Stimulated activated CD4-positive, alpha-beta T cell treated with anti-CD3 and anti-CD28 coated beads, TNF-alpha, amount 100 ng/mL, for 24 hours (primary cell): Measurements from ENCODE around the gene MNDA.
A peak's percentile ranks its signal among the peaks of the same experiment; 100 is the strongest.

Source experiments
- DNase-seq, 3 experiments: peaks; one replicate each; pipeline ENCODE4 v3.0.0-alpha.2; 2020; ENCODE audit warnings: low read depth in 3 of 3

MNDA gene

GRCh38 chr1:158830904-158831507 is at the start of gene MNDA:
Gene MNDA, plus strand, starts transcription at chr1:158831351. Its CDS starts 10,803 bp downstream, at chr1:158842154.
- DNase-seq: no peak

- peak in 1 of 3 experiments; percentile 21 for DNase-seq
Observed at GRCh38 chr1:158793604-158794003, 37.5 kb upstream of the MNDA start.

GRCh38 chr1:158794247-158794646 is 36.9 kb upstream of the MNDA start:
- DNase-seq: no peak

- DNase-seq: no peak
Observed at GRCh38 chr1:158798531-158798930, 32.6 kb upstream of the MNDA start.

- DNase-seq: no peak
Observed at GRCh38 chr1:158799689-158800088, 31.5 kb upstream of the MNDA start.

GRCh38 chr1:158800526-158800925 is 30.6 kb upstream of the MNDA start:
- no peak for DNase-seq

GRCh38 chr1:158801396-158801795 is 29.8 kb upstream of the MNDA start:
- no peak for DNase-seq

GRCh38 chr1:158803678-158804077 is 27.5 kb upstream of the MNDA start:
- DNase-seq: no peak

- DNase-seq: no peak
Observed at GRCh38 chr1:158806916-158807536, 24.1 kb upstream of the MNDA start.

- no peak for DNase-seq
Observed at GRCh38 chr1:158809256-158809655, 21.9 kb upstream of the MNDA start.

GRCh38 chr1:158809862-158810261 is 21.3 kb upstream of the MNDA start:
- no peak for DNase-seq

GRCh38 chr1:158810311-158810710 is 20.8 kb upstream of the MNDA start:
- no peak for DNase-seq

GRCh38 chr1:158812336-158812735 is 18.8 kb upstream of the MNDA start:
- DNase-seq: no peak

- DNase-seq: no peak
Observed at GRCh38 chr1:158813164-158813563, 18.0 kb upstream of the MNDA start.

- DNase-seq: no peak
Observed at GRCh38 chr1:158814970-158815369, 16.2 kb upstream of the MNDA start.

GRCh38 chr1:158818560-158818959 is 12.6 kb upstream of the MNDA start:
- no peak for DNase-seq

GRCh38 chr1:158818975-158819431 is 12.1 kb upstream of the MNDA start:
- no peak for DNase-seq

GRCh38 chr1:158819461-158820443 is 11.4 kb upstream of the MNDA start:
- DNase-seq: no peak

GRCh38 chr1:158821723-158822122 is 9.4 kb upstream of the MNDA start:
- no peak for DNase-seq

- DNase-seq: no peak
Observed at GRCh38 chr1:158830074-158830677, 975 bp upstream of the MNDA start.

- DNase-seq: no peak
Observed at GRCh38 chr1:158833264-158833663, 2.1 kb downstream of the MNDA start.

GRCh38 chr1:158836038-158836437 is 4.9 kb downstream of the MNDA start:
- no peak for DNase-seq
